ENCODE results near the gene RFC4.

DNA sequence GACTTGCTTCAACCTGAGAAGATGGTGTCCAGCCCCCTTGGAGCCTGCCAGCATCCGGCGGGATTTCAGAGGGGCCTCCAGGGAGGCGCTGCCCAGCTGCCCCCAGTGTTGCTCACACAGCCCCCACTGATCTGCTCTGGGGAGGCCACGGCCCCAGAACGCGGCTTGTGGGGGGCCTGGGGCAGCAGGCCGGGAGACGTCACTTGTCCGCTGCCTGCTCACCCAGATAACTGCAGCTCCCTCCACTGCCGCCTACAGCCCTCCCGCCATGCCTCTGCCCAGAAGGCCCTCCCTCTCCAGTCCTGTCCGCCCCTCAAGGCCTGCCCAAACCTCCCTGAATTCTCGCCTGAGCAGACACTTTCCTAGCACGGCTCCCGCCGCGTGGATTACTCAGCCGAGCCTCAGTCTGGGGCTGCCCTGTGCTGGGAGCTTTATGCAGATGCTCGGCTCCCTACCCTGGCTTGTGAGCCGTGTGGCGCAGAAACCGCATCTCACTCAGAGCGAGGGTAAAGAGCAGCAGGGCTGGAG lies 19.1 kb upstream of the RFC4 start:
- TF ChIP-seq, protein P1, sequence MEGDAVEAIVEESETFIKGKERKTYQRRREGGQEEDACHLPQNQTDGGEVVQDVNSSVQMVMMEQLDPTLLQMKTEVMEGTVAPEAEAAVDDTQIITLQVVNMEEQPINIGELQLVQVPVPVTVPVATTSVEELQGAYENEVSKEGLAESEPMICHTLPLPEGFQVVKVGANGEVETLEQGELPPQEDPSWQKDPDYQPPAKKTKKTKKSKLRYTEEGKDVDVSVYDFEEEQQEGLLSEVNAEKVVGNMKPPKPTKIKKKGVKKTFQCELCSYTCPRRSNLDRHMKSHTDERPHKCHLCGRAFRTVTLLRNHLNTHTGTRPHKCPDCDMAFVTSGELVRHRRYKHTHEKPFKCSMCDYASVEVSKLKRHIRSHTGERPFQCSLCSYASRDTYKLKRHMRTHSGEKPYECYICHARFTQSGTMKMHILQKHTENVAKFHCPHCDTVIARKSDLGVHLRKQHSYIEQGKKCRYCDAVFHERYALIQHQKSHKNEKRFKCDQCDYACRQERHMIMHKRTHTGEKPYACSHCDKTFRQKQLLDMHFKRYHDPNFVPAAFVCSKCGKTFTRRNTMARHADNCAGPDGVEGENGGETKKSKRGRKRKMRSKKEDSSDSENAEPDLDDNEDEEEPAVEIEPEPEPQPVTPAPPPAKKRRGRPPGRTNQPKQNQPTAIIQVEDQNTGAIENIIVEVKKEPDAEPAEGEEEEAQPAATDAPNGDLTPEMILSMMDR (IDR thresholded peaks at IDR 0.05) = no peak
- TF ChIP-seq EZH2 (IDR thresholded peaks at IDR 0.05) (no peak), EZH2phosphoT487 (IDR thresholded peaks at IDR 0.05) (no peak)
